KMS-11 (cell line): ENCODE data around the gene RNF213.

Experiments used
- H2AFZ ChIP-seq: fragments of 200-600 bp; sonication (generic); 2 replicates; pipeline ENCODE4 v1.6.1; 2016; ENCODE audit warnings: antibody characterized with exemption, mixed run types, low read depth
- H3K27ac ChIP-seq: fragments of 200-600 bp; sonication (generic); 2 replicates; pipeline ENCODE4 v1.6.1; 2016; ENCODE audit warnings: mild to moderate bottlenecking, mixed run types
- H3K27me3 ChIP-seq: fragments of 200-600 bp; sonication (generic); 2 replicates; pipeline ENCODE4 v1.6.1; 2017; ENCODE audit warnings: mild to moderate bottlenecking, low read depth, mixed run types, moderate library complexity; ENCODE audit not compliant: insufficient read depth
- H3K36me3 ChIP-seq: fragments of 200-600 bp; sonication (generic); 2 replicates; pipeline ENCODE4 v1.6.1; 2017; ENCODE audit warnings: mild to moderate bottlenecking, mixed run types; ENCODE audit not compliant: insufficient read depth
- H3K4me1 ChIP-seq: fragments of 200-600 bp; sonication (generic); 2 replicates; pipeline ENCODE4 v1.6.1; 2016; ENCODE audit warnings: mild to moderate bottlenecking, low read depth, mixed run types; ENCODE audit not compliant: poor library complexity, severe bottlenecking
- H3K4me2 ChIP-seq: fragments of 200-600 bp; sonication (generic); 2 replicates; pipeline ENCODE4 v1.7.0; 2016; ENCODE audit warnings: mild to moderate bottlenecking, mixed run types
- H3K4me3 ChIP-seq: fragments of 200-600 bp; sonication (generic); IDR thresholded peaks from 2 replicates; pipeline ENCODE4 v1.6.1; 2017; ENCODE audit warnings: low read depth, low read length, mixed read lengths; ENCODE audit not compliant: insufficient read depth
- H3K79me2 ChIP-seq: fragments of 200-600 bp; sonication (generic); 2 replicates; pipeline ENCODE4 v1.6.1; 2016; ENCODE audit warnings: low read depth, mixed run types; ENCODE audit not compliant: insufficient read depth
- H3K9ac ChIP-seq: fragments of 200-600 bp; sonication (generic); 2 replicates; pipeline ENCODE4 v1.6.1; 2016; ENCODE audit warnings: mild to moderate bottlenecking, mixed run types
- H4K20me1 ChIP-seq: fragments of 200-600 bp; sonication (generic); 2 replicates; pipeline ENCODE4 v1.6.1; 2016; ENCODE audit warnings: mild to moderate bottlenecking, mixed run types; ENCODE audit not compliant: insufficient read depth
- TF ChIP-seq, protein P1 (sequence below): fragments of 200-600 bp; sonication (generic); conservative IDR thresholded peaks from 2 replicates; pipeline ENCODE4 v1.6.1; 2017; ENCODE audit warnings: low read depth, mild to moderate bottlenecking, antibody characterized with exemption, low read length, moderate library complexity, mixed read lengths

Gene RNF213

DNA sequence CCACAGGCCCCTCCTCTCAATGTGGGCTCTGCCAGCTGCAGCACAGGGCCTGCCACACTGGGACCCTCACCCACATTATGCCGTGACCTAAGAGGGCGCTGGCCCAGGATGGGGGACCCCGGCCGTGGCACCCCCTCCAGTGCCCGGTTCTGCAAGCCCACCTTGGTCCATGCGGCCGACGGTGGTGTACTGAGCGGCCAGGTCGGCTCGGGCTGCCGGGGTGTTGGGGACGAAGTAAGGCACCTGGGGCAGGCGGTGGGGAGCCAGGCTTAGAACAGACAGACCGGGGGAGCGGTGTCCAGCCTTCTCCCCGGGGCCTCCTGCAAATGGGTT, 47.0 kb upstream of the RNF213 start:
- no peak overlapping the region for H3K27ac ChIP-seq
- no peak overlapping the region for H3K4me3 ChIP-seq
- H2AFZ ChIP-seq = no peak overlapping the region
- H4K20me1 ChIP-seq = no peaks in the 10 kb centered on the region
- H3K36me3 ChIP-seq = no peaks in the 10 kb centered on the region
- H3K9ac ChIP-seq = no peak overlapping the region
- no peak overlapping the region for H3K4me2 ChIP-seq
- peaks cover 7% of the 10 kb centered on the region for H3K4me1 ChIP-seq
- H3K27me3 ChIP-seq = no peaks in the 10 kb centered on the region
- TF ChIP-seq, protein P1, sequence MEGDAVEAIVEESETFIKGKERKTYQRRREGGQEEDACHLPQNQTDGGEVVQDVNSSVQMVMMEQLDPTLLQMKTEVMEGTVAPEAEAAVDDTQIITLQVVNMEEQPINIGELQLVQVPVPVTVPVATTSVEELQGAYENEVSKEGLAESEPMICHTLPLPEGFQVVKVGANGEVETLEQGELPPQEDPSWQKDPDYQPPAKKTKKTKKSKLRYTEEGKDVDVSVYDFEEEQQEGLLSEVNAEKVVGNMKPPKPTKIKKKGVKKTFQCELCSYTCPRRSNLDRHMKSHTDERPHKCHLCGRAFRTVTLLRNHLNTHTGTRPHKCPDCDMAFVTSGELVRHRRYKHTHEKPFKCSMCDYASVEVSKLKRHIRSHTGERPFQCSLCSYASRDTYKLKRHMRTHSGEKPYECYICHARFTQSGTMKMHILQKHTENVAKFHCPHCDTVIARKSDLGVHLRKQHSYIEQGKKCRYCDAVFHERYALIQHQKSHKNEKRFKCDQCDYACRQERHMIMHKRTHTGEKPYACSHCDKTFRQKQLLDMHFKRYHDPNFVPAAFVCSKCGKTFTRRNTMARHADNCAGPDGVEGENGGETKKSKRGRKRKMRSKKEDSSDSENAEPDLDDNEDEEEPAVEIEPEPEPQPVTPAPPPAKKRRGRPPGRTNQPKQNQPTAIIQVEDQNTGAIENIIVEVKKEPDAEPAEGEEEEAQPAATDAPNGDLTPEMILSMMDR = no peak
- peaks cover 13% of the 10 kb centered on the region; the same call in 1 of the 2 replicates for H3K79me2 ChIP-seq

DNA sequence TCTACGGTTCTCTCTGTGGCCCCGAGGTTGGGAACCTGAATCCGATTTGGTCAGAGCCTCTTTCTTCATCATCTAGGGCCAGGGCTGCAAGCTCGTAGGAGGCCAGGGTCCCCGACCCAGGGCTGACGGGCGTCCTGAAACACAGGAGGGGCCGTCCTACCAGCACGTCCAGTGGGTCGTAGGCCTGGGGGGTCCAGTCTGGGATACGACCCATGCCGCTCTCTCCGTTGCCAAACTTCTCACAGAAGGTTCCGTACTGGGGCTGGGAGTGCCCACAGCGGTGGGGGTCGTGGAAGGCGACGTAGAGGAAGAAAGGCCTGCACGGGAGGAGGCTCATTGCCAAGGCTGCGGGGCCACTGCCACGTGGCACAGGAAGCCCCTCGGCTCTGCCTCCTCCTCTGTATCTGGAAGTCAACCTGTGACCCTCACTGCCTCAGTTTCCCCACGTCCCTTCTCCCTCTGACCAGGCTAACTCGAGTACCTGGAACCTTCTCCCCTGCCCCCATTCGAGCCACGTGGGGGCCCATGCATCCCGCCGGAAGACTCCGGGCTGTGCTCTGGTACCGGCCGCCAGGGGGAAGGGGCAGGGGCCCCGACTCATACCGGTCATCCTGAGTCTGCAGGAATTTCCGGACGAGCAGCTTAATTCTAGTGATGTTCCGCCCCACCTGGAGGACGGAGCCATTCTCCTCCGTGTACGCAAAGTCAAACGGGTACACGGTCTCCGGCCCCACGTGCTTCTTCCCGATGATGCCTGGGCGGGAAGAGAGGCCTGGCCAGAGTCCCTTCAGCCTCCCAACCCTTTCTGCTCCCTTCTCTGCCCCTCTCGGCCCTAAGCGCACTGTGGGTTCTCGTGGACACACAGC, 46.4 kb upstream of the RNF213 start:
- H3K9ac ChIP-seq = no peak overlapping the region
- H3K4me3 ChIP-seq = no peak overlapping the region
- TF ChIP-seq, protein P1 = no peak
- H3K27ac ChIP-seq = no peak overlapping the region
- peaks cover 14% of the 10 kb centered on the region for H3K4me1 ChIP-seq
- no peak overlapping the region for H2AFZ ChIP-seq
- no peaks in the 10 kb centered on the region for H3K36me3 ChIP-seq
- no peaks in the 10 kb centered on the region for H4K20me1 ChIP-seq
- no peaks in the 10 kb centered on the region for H3K27me3 ChIP-seq
- H3K4me2 ChIP-seq = no peak overlapping the region
- H3K79me2 ChIP-seq = peaks cover 13% of the 10 kb centered on the region; the same call in 1 of the 2 replicates

DNA sequence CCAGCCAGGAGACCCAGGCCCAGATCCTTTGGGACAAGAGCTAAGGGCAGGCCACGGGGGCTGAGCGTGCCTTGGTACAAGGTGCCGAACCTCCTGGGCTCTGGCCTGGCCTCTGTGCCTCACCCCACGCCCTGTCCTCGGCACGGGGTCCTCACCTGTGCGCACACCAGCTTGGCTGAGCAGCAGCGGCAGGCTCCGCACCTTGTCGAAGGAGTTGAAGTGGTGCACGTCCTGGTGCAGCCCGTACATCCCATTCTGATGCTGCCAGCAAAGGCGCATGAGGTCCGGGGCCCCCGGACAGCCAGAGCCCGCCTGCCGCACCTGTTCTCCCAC, 45.8 kb upstream of the RNF213 start:
- TF ChIP-seq, protein P1 = no peak
- no peak overlapping the region for H3K9ac ChIP-seq
- H3K4me3 ChIP-seq = no peak overlapping the region
- H3K27me3 ChIP-seq = no peaks in the 10 kb centered on the region
- peaks cover 13% of the 10 kb centered on the region; the same call in 1 of the 2 replicates for H3K79me2 ChIP-seq
- H3K4me1 ChIP-seq = peaks cover 14% of the 10 kb centered on the region
- no peak overlapping the region for H3K27ac ChIP-seq
- H2AFZ ChIP-seq = no peak overlapping the region
- H4K20me1 ChIP-seq = no peaks in the 10 kb centered on the region
- no peak overlapping the region for H3K4me2 ChIP-seq
- no peaks in the 10 kb centered on the region for H3K36me3 ChIP-seq

DNA sequence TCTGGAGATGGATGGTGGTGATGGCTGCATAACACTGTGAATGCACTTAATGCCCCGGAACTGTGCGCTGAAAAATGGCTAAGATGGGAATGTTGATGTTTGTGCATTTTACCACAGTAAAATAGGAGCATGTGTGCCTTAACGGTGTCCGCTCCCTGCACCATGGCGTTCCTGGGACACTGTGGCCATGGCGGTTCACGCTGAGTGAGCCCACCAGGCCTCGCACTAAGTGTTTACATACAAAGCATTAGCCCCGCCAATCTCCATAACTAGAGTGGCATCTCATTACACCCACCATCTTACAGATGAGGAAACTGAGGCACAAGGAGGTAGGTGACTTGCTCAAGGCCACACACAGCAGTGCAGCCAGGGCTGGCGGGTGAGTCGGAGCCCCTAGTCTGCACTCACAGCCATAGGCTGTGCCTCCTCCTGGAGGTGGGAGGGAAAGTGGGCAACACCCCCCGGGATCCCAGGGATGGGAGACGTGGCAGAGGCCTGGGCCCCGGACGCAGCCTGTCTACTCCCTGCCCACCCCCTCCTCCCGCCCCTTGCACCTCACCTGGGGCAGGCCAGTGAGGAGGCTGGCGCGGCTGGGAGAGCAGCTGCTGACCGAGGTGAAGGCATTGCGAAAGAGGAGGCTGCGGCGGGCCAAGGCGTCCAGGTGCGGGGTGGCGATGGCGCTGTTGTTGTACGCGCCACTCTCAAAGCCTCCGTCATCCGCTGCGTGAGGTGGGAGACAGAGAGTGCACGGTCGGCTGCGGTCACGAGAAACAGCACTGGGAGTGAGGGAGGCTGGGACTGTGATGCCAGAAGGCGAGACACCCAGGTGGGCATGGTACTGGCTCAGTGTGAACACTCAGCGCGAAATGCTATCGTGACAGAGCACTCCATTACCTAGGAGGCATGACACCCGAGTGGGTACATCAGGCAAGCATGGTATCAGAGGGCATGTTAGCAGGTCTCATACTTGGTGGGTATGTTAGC, 43.9 kb upstream of the RNF213 start:
- peaks cover 13% of the 10 kb centered on the region; the same call in 1 of the 2 replicates for H3K79me2 ChIP-seq
- TF ChIP-seq, protein P1 = no peak
- H3K4me3 ChIP-seq = no peak overlapping the region
- H2AFZ ChIP-seq = no peak overlapping the region
- no peaks in the 10 kb centered on the region for H3K36me3 ChIP-seq
- no peaks in the 10 kb centered on the region for H3K27me3 ChIP-seq
- H3K27ac ChIP-seq = no peak overlapping the region
- H4K20me1 ChIP-seq = no peaks in the 10 kb centered on the region
- peaks cover 14% of the 10 kb centered on the region for H3K4me1 ChIP-seq
- H3K4me2 ChIP-seq = no peak overlapping the region
- H3K9ac ChIP-seq = no peak overlapping the region
